ENCODE data around the gene SMARCC2.

The SMARCC2 gene

DNA sequence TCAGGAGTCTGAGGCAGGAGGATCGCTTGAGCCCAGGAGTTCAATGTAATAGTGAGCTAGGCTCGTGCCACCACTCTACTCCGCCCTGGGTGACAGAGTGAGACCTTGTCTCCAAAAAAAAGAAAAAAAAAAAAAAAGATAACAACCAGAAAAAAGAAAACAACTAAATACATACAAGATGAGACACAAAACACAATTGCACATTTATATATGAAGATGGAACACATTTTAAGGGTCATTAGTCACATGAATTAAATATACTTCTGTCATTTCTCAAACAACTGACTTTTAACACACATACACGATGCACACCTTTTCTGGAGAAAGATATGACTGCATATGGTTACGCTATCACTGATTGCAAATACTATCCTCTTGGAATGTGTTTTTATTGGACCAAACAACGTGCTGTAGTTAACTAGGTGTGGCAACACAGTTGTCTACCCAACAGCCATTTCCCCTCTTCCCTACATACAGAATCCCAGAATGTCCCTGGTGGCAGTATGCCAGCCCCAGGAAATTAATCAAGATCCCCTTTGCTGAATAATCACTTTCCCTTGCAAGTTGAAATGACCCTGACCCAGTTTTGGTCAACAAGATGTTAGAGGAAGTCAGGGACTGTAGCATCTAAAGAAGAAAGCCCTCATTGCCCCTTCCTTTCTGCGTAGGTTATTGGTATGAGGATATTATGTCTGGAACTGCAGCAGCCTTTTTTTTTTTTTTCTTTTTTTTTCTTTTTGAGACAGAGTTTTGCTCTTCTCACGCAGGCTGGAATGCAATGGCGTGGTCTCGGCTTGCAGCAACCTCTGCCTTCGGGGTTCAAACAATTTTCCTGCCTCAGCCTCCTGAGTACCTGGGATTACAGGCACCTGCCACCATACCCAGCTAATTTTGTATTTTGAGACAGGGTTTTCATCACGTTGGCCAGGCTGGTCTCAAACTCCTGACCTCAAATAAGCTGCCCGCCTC lies 42.5 kb downstream of the SMARCC2 start:
- DNase-seq: no peak

GRCh38 chr12:56145217-56145616 lies 44.1 kb downstream of the SMARCC2 start:
- DNase-seq: no peak

DNA sequence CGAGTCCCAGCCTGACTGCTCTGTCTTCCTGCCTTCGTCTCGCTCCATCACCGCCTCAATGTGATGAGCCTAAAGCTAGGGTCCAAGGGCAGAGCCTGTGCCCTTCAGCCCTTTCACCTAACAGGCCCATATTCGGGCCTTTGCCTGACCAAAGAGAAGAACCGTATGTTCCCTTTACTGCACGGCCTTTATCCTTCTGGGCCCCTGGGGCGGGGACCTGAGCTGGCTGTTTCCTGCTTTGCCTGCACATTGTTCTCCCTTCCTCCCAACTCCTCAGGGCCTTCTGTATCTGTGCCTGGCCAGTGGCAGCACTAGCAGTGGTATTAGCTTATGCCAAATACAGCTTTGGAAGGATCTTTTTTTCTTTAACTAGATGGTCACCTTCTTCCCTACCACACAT lies 45.4 kb downstream of the SMARCC2 start:
- DNase-seq: no peak

- no peak for DNase-seq
These were observed 46.1 kb downstream of the SMARCC2 start for GRCh38 chr12:56143217-56143616.

DNA sequence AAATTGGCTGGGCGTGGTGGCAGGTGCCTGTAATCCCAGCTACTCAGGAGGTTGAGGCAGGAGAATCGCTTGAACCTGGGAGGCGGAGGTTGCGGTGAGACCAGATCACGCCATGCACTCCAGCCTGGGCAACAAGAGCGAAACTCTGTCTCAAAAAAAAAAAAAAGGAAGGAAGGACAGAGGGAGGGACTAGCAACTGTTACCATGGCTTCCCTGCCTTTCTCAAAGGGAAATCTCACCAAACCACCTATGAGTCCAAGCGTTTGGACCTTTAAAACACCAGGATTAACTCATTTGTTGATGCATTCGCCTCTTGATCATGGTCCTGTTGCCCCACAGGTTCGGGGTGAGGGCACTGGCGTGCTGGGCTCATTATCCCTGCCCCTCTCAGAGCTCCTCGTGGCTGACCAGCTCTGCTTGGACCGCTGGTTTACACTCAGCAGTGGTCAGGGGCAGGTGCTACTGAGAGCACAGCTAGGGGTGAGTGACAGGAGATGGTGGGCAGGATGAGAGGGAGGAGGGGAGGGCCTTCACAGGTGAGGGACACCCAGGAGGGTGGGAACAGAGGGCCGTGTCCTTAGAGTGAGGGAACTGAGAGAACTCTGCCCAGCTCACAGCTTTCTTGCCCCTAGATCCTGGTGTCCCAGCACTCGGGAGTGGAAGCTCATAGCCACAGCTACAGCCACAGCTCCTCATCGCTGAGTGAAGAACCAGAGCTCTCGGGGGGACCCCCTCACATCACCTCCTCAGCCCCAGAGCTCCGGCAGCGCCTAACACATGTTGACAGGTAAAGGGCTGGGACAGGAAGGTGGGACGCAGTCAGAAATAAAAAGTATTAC lies 47.1 kb downstream of the SMARCC2 start:
- DNase-seq: no peak

GRCh38 chr12:56137853-56138571 lies 51.3 kb downstream of the SMARCC2 start:
- no peak for DNase-seq

DNA sequence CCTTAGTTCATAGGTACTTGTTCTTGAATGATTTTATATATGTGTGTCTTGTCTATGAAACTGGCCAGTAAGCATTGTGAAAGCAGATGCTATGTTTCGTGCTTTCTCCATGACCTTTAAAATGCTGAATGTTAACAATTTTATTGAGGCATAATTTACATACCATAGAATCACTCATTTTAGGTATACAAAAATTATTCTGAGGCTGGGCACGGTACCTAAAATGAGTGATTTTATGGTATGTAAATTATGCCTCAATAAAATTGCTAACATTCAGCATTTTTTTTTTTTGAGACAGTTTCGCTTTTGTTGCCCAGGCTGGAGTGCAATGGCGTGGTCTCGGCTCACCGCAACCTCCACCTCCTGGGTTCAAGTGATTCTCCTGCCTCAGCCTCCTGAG lies 54.4 kb downstream of the SMARCC2 start:
- no peak for DNase-seq

- DNase-seq: no peak
These were observed 58.4 kb downstream of the SMARCC2 start for GRCh38 chr12:56130876-56131275.

DNA sequence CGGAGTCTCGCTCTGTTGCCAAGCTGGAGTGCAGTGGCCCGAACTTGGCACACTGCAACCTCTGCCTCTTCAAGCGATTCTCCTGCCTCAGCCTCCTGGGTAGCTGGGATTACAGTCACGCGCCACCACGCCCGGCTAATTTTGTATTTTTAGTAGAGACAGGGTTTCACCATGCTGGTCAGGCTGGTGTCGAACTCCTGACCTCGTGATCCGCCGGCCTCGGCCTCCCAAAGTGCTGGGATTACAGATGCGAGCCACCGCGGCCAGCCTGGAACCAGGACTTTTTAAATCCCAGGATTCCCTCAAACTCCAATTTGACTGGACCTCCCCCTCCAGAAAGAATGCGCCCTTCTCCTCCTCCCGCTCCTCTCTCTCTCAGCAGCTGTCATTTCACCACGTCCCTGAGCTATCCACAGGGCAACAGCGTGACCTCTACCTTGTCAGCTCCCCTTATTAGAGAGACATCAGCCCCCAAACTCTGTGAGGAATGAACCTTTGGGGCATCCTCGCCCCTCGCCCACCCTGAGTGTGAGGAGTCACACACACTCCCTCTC lies 59.3 kb downstream of the SMARCC2 start:
- no peak for DNase-seq

DNA sequence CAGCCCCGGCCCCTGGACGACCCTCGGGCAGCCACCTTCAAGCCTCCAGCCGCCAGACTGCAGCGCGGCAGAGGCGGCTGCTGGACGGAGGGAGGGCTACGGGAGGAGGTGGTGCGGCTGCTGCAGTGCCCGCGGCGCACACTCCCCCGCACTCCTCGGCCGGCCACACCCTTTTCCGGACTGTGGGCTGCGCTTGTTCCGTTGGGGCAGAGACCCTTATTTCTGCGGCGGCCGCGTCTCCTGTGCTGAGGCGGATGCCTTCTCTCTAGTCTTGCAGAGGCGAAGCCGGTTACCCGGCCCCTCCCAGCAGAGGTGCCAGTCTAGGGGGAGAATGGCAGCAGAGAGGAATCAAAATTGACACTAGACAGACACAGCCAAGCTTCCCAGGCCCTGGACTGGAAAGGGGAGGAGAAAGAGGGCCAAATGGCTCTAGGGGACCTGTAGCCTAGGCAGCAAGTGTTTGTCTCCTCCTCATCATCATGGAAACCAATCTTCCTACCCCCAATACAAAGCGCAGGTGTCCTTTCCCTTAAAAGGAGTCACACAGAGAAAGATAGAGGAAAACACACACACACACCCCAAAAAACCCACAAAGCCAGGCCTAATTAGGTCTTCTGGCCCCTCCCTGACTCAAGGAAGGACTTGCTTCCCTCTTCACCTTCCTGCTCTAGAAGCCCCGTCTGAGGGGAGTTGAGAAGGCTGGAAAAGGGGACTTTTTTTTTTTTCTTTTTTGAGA lies 59.9 kb downstream of the SMARCC2 start:
- peak; percentile 70 for DNase-seq

- no peak for DNase-seq
These were observed 60.5 kb downstream of the SMARCC2 start for GRCh38 chr12:56128670-56129205.

GRCh38 chr12:56127888-56128669 lies 61.2 kb downstream of the SMARCC2 start, which contains the start of gene ESYT1:
ESYT1 (plus strand) TSS chr12:56128267; CDS start chr12:56128320, 53 bp downstream.
- DNase-seq: peak; percentile 99

- DNase-seq: no peak
These were observed 61.8 kb downstream of the SMARCC2 start for GRCh38 chr12:56127485-56127887.

GRCh38 chr12:56126732-56127239 lies 62.5 kb downstream of the SMARCC2 start:
- no peak for DNase-seq

- no peak for DNase-seq
These were observed 65.2 kb downstream of the SMARCC2 start for GRCh38 chr12:56124133-56124532.

- DNase-seq: peak; percentile 62
These were observed 66.6 kb downstream of the SMARCC2 start for GRCh38 chr12:56122637-56123036.

- no peak for DNase-seq
These were observed 67.9 kb downstream of the SMARCC2 start for GRCh38 chr12:56121204-56121870.

DNA sequence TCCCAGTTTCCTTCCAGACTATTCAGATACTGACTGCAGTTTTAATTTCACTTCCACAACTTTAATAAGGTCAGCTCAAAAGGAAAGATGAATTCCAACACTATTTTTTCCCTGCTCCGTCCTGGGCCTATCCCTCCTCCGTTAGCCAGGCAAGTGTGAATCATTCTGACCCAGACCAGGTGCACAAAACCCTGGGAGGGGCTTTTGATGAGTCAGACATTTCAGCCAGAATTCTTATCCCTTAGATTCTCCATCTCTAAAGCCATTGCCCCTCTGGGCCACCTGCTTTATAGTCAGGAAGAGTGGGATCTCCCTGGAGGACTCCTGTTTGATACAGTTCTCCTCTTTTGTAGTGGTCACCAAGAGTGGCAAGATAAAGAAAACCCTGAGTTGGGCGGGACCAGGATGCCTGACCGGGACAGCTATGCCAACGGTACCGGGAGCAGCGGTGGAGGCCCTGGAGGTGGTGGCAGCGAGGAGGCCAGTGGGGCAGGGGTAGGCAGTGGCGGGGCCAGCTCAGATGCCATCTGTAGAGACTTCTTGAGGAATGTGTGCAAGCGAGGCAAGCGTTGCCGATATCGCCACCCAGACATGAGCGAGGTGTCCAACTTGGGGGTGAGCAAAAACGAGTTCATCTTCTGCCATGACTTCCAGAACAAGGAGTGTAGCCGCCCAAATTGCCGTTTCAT lies 69.0 kb downstream of the SMARCC2 start:
- DNase-seq: no peak

DNA sequence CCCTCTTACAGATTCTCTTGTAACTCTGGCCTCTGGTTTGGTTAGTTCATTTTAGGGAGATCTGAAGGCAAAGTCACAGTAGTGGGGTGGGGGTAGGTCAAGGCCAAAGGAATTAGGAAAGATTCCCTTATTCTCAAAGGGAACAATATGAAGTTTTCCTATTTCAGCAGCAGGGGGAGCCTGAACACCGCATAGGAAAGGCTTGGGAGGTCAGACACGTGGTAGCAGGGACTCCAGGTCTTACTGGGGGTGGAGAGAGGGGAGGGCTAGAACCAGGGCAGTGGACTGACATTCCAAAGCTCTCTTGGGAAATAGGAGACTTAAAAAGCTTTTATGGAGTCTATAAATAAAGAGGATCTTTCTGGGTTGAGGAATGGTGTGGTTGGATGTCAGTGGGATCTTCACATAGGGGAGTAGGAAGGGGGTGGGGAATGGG lies 69.9 kb downstream of the SMARCC2 start:
- peak; percentile 78 for DNase-seq

All from NCI-H510A treated with DMSO at 0.1 percent for 48 hours (cell line).